ENCODE results near the gene ASXL1.

The ASXL1 gene

GRCh38 chr20:32411955-32412706 lies 54.0 kb downstream of the ASXL1 start:
- no peak for FAIRE-seq

- no peak for FAIRE-seq
Measured at GRCh38 chr20:32415494-32415893, 57.4 kb downstream of the ASXL1 start.

DNA sequence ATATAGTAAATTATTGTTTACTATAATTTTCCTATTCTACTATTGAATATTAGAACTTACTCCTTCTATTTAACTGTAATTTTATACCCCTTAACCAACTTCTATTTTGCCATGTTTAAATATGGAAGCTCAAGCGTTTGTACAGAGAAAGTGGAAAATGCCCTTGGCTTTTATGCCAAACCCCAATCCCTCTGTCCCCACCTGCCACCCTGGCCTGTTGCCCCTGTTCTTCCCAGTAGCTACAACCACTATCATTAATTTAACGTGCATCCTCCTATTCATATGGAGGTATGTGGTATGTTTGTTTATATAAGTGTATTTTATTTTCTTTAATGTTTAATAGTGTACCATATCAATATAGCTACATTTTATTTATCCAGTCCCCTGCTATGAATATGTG lies 58.1 kb downstream of the ASXL1 start:
- no peak for FAIRE-seq

- no peak for FAIRE-seq
Measured at GRCh38 chr20:32418376-32418775, 60.2 kb downstream of the ASXL1 start.

- no peak for FAIRE-seq
Measured at GRCh38 chr20:32421290-32421689, 63.2 kb downstream of the ASXL1 start.

DNA sequence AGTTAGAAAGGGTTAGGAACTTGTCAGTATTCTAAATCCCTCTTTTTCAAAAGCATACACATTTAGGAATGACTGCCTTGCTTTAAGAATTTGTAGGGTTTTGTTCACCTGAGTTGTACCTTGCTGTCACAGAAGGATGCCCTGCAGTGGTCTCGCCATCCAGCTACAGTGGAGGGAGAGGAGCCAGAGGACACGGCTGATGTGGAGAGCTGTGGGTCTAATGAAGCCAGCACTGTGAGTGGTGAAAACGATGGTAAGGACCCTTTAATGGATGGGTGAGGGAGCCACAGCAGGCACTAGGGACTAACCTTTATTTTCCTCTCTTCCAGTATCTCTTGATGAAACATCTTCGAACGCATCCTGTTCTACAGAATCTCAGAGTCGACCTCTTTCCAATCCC lies 69.9 kb downstream of the ASXL1 start:
- no peak for FAIRE-seq

DNA sequence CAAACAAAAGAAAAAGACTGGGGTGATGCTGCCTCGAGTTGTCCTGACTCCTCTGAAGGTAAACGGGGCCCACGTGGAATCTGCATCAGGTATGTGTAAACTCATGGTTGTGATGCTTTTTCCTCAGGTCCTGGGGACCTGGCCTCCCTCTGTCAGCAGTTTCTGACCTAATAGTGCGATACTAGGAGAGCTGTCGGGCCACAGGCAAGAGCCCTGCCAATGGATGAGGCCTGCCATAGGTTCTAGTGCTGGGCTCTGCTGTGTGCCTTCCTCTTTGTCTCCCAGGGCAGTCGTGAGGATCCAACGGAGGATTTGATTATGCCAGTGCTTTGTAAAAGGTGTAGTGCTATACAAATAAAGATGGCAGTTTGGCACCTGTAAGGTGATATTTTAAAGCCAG lies 71.2 kb downstream of the ASXL1 start:
- FAIRE-seq, result no peak

GRCh38 chr20:32429745-32430360 lies 71.7 kb downstream of the ASXL1 start:
- FAIRE-seq, result no peak

GRCh38 chr20:32431457-32431856 lies 73.3 kb downstream of the ASXL1 start:
- no peak for FAIRE-seq

DNA sequence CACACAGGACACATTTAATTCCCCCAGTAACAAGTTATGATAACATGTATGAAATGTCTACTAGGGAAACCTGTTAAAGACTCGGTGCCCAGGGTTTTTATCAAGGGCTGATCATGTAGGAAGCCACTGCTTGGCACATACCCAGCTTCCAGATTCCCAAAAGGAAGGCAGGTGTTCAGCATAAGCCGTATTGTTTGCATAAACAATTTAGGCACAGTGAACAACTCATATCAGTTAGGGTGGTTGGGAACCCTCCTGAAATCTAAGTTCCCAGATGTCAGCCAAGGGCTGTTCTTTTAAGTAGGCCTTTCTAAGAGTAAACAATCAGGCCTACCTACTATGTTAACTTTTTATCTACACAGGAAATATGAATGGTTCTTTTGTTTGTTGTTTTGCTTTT lies 74.1 kb downstream of the ASXL1 start:
- no peak for FAIRE-seq

- no peak for FAIRE-seq
Measured at GRCh38 chr20:32433311-32434021, 75.3 kb downstream of the ASXL1 start.

DNA sequence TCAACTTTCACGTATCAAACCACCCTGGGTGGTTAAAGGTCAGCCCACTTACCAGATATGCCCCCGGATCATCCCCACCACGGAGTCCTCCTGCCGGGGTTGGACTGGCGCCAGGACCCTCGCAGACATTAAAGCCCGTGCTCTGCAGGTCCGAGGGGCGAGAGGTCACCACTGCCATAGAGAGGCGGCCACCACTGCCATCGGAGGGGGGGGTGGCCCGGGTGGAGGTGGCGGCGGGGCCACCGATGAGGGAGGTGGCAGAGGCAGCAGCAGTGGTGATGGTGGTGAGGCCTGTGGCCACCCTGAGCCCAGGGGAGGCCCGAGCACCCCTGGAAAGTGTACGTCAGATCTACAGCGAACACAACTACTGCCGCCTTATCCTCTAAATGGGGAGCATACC lies 76.3 kb downstream of the ASXL1 start:
- no peak for FAIRE-seq

DNA sequence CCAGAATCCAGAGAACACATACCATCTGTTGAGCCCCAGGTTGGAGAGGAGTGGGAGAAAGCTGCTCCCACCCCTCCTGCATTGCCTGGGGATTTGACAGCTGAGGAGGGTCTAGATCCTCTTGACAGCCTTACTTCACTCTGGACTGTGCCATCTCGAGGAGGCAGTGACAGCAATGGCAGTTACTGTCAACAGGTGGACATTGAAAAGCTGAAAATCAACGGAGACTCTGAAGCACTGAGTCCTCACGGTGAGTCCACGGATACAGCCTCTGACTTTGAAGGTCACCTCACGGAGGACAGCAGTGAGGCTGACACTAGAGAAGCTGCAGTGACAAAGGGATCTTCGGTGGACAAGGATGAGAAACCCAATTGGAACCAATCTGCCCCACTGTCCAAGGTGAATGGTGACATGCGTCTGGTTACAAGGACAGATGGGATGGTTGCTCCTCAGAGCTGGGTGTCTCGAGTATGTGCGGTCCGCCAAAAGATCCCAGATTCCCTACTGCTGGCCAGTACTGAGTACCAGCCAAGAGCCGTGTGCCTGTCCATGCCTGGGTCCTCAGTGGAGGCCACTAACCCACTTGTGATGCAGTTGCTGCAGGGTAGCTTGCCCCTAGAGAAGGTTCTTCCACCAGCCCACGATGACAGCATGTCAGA lies 77.4 kb downstream of the ASXL1 start:
- FAIRE-seq, result no peak

GRCh38 chr20:32436142-32436861 lies 78.2 kb downstream of the ASXL1 start:
- FAIRE-seq, result no peak

GRCh38 chr20:32436968-32437367 lies 78.8 kb downstream of the ASXL1 start:
- FAIRE-seq, result no peak

DNA sequence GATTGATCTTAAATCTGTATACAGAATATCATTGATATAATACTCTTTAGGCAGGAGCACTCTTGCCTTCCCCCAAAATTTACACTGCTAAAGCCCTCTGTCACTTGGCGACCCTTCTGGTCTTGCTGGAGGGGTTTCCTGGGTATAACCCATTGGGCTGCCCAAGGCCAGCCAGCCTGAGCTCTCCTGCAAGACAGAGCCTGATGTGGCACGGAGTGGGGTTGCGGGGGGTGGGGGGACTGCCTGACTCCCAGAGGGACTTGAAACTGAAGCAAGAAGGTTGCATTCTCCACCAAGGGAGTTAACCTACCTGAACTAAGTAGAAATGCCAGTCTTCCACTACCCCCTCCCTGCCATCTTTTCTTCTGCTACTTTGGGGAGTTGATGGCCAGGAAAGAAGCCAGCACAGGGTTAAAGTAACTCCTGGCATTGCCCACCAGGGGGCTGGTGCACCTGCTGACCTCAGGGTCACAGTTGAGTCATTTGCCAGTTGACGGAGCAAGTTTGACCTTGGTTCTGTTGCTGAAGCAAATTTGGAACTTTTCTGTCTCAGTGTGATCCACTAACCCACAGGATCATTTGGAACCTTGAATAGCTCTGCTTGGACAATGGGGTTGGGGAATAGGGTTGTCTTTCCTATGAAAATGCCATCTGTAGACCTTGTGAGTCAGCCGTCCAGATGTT lies 79.4 kb downstream of the ASXL1 start:
- no peak for FAIRE-seq

DNA sequence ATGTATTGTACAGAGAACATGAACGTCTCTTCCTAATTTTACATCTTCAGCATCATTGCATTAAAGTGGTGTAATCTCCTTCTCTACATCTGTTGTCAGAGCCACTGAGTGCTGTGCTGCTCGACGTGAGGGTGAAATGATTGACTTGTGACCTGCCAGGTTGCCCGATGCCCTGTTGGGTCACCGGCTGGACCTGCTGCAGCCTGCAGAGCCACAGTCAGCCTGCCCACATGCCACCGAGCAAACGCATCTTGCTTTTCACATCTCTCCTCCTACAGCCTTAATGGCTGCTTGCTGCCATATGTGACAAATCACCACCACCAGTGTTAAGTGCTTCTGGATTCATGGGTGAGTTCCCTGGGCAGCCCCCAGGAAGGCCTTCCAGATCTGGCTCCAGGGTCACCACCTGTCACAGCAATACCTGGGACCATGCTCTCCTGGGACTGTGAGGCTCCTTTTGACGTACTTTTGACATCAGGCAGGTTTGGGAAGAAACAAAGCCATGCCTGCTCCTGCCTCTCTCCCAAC lies 80.3 kb downstream of the ASXL1 start:
- no peak for FAIRE-seq

DNA sequence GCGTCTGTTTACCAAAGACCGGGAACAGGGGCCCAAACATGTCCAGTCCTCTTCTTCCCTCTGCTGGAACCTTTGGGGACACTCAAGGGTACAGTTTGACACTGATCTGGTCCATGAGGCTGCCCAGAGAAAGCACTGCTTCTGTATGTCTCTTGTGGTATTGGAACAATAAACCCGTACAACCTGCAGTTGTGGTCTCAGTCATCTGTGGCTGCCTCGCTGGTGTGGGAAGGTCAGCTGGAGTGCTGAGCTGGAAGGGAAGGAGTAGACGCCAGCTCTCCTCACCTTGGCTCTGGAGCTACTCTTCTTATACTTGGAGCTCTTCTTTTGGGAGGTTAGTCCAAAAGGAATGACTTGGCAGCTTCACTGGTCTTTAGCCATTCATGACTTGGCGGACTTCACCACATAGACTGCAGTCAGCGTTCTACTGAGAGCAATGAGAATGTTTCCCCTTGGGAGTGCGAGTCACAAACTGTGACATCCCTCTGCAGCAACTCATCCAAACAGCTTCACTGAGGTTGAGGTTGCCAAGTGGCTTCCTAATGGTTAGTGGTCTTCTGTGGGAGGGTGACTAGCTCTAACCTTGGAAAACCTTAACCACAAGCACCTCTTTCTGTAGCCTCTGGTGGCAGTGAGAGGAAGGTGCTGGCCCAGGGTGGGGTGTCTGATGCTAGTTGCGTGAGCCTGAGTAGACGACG lies 81.2 kb downstream of the ASXL1 start:
- no peak for FAIRE-seq

- FAIRE-seq, result no peak
Measured at GRCh38 chr20:32440069-32440757, 82.1 kb downstream of the ASXL1 start.

DNA sequence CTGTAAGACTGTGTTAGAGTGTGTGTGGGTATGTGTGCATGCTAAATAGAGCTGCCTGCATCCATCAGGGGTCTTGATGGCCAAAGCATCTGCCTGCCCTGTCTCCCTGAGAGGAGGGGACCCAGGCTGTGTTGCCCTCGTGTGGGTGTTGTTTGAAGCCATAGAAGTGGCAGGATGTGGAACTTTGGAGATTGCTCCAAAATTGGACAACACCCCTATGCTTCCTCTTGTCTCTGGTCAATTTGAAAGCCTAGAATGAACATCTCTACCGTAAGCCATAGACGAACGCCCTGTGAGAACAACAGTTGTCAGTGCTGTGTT lies 82.6 kb downstream of the ASXL1 start:
- FAIRE-seq, result no peak

GRCh38 chr20:32441638-32442037 lies 83.5 kb downstream of the ASXL1 start:
- no peak for FAIRE-seq

Data from islet of Langerhans (tissue), 1 donor.